Endometrial microvascular endothelial cells (primary cell): ENCODE data around the gene OTOF. TPM values are rescaled to one million over a fixed set of nuclear protein-coding genes. Genes with fewer than 3 reads are reported as not detected.

ENCODE experiments used
- in situ Hi-C: cut with HindIII; loops from 2 replicates; pipeline ENCODE4 v1.10.0; 2017; ENCODE audit warnings: low sequenced_read_pairs, low pct_unique_long_range_greater_than_20kb; ENCODE audit errors: inconsistent ontology term
- total RNA-seq: library from RNA; depleted of rRNA; stranded (reverse); fragments of >200 nt; gene quantifications from one replicate; pipeline ENCODE4 v1.2.3, GENCODE V29; 2015; ENCODE audit errors: inconsistent ontology term

The OTOF gene
- total RNA-seq, 1 donor from 2014 or later = not detected

GRCh38 chr2:26506279-26506678, 28.4 kb upstream of the OTOF start:
- in situ Hi-C loops = no loop called here

GRCh38 chr2:26504002-26504401, 26.1 kb upstream of the OTOF start:
- in situ Hi-C loops = no loop called here

GRCh38 chr2:26503231-26503880, 25.4 kb upstream of the OTOF start:
- in situ Hi-C loops = no loop called here

GRCh38 chr2:26500406-26500805, 22.5 kb upstream of the OTOF start:
- in situ Hi-C loops = no loop called here

GRCh38 chr2:26495705-26496297, 17.9 kb upstream of the OTOF start:
- in situ Hi-C loops = no loop called here

GRCh38 chr2:26494891-26495290, 17.0 kb upstream of the OTOF start:
- in situ Hi-C loops = no loop called here

- in situ Hi-C loops = no loop called here
Observed at GRCh38 chr2:26494199-26494598, 16.3 kb upstream of the OTOF start.

- in situ Hi-C loops = no loop called here
Observed at GRCh38 chr2:26493566-26493965, 15.6 kb upstream of the OTOF start.

GRCh38 chr2:26492749-26493515, 15.0 kb upstream of the OTOF start:
- in situ Hi-C loops = no loop called here

GRCh38 chr2:26491563-26492167, 13.7 kb upstream of the OTOF start:
- in situ Hi-C loops = no loop called here

GRCh38 chr2:26489213-26489850, 11.4 kb upstream of the OTOF start:
- in situ Hi-C loops = no loop called here

- in situ Hi-C loops = no loop called here
Observed at GRCh38 chr2:26488463-26489212, 10.7 kb upstream of the OTOF start.

- in situ Hi-C loops = no loop called here
Observed at GRCh38 chr2:26487192-26487591, 9.3 kb upstream of the OTOF start.

GRCh38 chr2:26486789-26487188, 8.9 kb upstream of the OTOF start:
- in situ Hi-C loops = no loop called here

- in situ Hi-C loops = no loop called here
Observed at GRCh38 chr2:26485725-26486418, 7.9 kb upstream of the OTOF start.

- in situ Hi-C loops = no loop called here
Observed at GRCh38 chr2:26485099-26485498, 7.2 kb upstream of the OTOF start.

- in situ Hi-C loops = no loop called here
Observed at GRCh38 chr2:26484579-26484978, 6.7 kb upstream of the OTOF start.

- in situ Hi-C loops = no loop called here
Observed at GRCh38 chr2:26483957-26484565, 6.1 kb upstream of the OTOF start.
